Measurements from ENCODE around the gene SLC24A5.

DNA sequence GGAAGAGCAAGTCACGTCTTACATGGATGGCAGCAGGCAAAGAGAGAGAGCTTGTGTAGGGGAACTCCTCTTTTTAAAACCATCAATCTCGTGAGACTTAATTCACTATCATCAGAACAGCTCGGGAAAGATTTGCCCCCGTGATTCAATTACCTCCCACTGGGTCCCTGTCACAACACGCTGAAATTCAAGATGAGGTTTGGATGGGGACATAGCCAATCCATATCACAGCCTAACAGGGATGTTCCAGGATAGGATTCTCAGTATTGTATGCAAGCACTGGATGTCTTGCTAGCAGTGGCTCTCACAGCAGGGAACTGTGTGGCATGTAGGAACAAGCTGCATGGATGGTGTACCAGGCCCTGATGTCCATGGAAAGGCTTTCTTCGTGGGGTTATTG is 47.8 kb upstream of the SLC24A5 start:
- TF ChIP-seq, protein P1, sequence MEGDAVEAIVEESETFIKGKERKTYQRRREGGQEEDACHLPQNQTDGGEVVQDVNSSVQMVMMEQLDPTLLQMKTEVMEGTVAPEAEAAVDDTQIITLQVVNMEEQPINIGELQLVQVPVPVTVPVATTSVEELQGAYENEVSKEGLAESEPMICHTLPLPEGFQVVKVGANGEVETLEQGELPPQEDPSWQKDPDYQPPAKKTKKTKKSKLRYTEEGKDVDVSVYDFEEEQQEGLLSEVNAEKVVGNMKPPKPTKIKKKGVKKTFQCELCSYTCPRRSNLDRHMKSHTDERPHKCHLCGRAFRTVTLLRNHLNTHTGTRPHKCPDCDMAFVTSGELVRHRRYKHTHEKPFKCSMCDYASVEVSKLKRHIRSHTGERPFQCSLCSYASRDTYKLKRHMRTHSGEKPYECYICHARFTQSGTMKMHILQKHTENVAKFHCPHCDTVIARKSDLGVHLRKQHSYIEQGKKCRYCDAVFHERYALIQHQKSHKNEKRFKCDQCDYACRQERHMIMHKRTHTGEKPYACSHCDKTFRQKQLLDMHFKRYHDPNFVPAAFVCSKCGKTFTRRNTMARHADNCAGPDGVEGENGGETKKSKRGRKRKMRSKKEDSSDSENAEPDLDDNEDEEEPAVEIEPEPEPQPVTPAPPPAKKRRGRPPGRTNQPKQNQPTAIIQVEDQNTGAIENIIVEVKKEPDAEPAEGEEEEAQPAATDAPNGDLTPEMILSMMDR (IDR thresholded peaks at IDR 0.05), result no peak
- no peak for TF ChIP-seq POLR2A (IDR thresholded peaks at IDR 0.05)
- no peak for TF ChIP-seq EP300 (IDR thresholded peaks at IDR 0.05)
- no peak for TF ChIP-seq POLR2AphosphoS5 (IDR thresholded peaks at IDR 0.05)
